Measurements from ENCODE around the gene CXCL1.

The CXCL1 gene

GRCh38 chr4:73843369-73843768, 25.8 kb upstream of the CXCL1 start:
- TF ChIP-seq ZFX (IDR thresholded peaks at IDR 0.05): no peak
- TF ChIP-seq, protein P1, sequence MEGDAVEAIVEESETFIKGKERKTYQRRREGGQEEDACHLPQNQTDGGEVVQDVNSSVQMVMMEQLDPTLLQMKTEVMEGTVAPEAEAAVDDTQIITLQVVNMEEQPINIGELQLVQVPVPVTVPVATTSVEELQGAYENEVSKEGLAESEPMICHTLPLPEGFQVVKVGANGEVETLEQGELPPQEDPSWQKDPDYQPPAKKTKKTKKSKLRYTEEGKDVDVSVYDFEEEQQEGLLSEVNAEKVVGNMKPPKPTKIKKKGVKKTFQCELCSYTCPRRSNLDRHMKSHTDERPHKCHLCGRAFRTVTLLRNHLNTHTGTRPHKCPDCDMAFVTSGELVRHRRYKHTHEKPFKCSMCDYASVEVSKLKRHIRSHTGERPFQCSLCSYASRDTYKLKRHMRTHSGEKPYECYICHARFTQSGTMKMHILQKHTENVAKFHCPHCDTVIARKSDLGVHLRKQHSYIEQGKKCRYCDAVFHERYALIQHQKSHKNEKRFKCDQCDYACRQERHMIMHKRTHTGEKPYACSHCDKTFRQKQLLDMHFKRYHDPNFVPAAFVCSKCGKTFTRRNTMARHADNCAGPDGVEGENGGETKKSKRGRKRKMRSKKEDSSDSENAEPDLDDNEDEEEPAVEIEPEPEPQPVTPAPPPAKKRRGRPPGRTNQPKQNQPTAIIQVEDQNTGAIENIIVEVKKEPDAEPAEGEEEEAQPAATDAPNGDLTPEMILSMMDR (conservative IDR thresholded peaks at IDR 0.05): no peak
- no peak overlapping the region for H3K27ac ChIP-seq

- TF ChIP-seq, protein P1 (conservative IDR thresholded peaks at IDR 0.05): no peak
- TF ChIP-seq ZFX (IDR thresholded peaks at IDR 0.05): no peak
- no peak overlapping the region for H3K27ac ChIP-seq
Observed at GRCh38 chr4:73844345-73844744, 24.8 kb upstream of the CXCL1 start.

DNA sequence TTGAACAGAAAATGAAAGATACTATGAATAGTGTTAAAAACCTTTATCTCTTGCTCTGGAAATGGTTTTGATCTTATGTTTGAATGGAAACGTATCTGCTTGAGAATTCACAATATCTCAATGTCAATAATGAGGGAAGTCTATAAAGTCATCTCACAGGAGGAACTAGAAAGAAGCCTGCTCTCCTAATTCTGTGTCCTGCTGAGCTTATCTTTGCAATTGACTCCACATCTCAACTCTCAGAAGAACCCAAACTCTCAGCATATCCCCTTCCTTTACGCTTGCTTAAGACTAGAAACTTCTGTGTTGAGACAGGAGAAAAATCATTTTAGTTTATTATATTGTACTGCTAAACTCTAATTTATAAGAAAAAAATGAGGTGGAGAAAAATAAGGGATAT, 24.4 kb upstream of the CXCL1 start:
- no peak overlapping the region for H3K27ac ChIP-seq

DNA sequence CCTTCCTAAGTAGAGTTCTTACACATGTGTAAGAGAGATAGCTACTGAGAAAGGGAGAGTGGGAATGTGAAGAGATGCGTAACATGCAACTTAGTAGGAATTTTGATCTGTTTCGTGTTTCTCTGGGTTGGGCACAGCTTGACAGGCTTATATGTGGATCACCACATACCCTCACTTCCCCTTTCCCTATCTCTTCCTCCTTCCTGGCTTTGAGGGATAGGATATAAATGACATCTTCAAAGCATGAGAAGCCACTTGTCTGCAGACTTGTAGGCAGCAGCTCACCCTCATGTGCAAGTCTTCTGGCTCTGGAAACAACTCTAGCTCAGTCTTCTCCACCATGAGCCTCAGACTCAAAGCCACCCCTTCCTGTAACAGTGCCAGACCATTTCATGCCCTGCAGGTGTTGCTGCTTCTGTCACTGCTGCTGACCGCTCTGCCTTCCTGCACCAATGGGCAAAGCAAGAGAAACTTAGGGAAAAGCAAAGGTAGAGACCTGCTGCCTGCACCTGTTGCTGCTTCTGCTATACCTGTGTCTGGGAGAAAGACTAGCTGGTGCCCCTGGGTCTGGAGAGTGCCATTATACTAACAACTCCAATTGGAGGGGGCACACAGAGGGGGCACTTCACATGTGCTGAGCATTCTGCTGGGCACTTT, 21.5 kb upstream of the CXCL1 start:
- no peak overlapping the region for H3K27ac ChIP-seq
- no peak for TF ChIP-seq ZFX (IDR thresholded peaks at IDR 0.05)
- TF ChIP-seq, protein P1 (conservative IDR thresholded peaks at IDR 0.05): no peak

More for the DNA sequence above, 24.4 kb upstream of the CXCL1 start:
- TF ChIP-seq, protein P1 (conservative IDR thresholded peaks at IDR 0.05): no peak
- TF ChIP-seq ZFX (IDR thresholded peaks at IDR 0.05): no peak

DNA sequence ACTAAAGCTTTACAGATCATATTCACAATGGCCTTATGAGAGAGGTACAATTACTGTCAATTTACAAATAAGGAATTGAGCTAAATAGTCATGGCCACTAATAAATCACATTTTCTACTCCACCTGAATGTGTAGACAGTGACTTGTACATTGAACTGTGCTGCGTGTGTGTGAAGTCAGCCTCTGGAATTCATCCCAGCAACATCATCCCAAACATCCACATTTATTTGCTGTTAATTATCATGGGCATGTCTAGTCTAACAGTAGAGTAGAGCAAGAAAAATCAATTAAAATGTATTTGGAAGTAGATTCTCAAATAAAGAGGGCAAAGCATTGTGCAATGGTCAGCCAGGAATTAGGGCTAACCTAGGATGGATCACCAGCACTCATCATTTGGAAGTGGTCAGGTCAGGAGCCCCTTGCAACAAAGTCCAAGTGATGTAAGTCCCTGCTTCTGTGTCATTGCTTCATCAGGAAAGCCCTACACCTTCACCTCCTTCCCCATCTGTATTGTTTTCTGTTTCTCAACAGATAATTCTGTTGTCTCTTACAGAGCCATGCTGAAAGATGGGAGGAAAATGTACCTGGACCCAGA, 20.9 kb upstream of the CXCL1 start:
- no peak overlapping the region for H3K27ac ChIP-seq
- no peak for TF ChIP-seq ZFX (IDR thresholded peaks at IDR 0.05)
- TF ChIP-seq, protein P1 (conservative IDR thresholded peaks at IDR 0.05): no peak

- no peak for TF ChIP-seq ZFX (IDR thresholded peaks at IDR 0.05)
- TF ChIP-seq, protein P1 (conservative IDR thresholded peaks at IDR 0.05): no peak
- H3K27ac ChIP-seq: no peak overlapping the region
Observed at GRCh38 chr4:73850261-73850970, 18.8 kb upstream of the CXCL1 start.

DNA sequence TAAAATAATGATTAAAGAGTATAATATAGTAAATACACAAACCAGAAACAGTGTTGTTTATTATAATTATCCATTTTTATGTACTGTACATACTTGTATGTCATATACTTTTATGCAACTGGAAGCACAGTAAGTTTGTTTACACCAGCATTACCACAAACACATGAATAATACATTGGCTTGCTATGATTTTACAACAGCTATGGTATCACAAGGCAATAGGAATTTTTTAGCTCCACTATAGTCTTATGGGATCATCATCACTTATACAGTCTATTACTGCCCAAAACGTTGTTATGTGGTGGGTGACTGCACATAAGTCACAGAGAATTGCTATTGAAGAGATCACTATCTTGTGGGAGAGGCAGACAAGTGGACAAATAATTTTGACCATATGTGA, 17.9 kb upstream of the CXCL1 start:
- H3K27ac ChIP-seq: no peak overlapping the region
- TF ChIP-seq, protein P1 (conservative IDR thresholded peaks at IDR 0.05): no peak
- no peak for TF ChIP-seq ZFX (IDR thresholded peaks at IDR 0.05)

All from C4-2B (cell line).